ENCODE results near the gene ERAL1. TPM values are rescaled to one million over a fixed set of nuclear protein-coding genes. Genes with fewer than 3 reads are reported as not detected.
"Not testable (repeated sequence)": the region's sequence is repeated elsewhere in the genome, so short reads cannot be mapped to it uniquely, and the experiment has no call there.

The ERAL1 gene
- total RNA-seq, 2 donors from 2014 or later: 22.6 to 24.4 TPM

DNA sequence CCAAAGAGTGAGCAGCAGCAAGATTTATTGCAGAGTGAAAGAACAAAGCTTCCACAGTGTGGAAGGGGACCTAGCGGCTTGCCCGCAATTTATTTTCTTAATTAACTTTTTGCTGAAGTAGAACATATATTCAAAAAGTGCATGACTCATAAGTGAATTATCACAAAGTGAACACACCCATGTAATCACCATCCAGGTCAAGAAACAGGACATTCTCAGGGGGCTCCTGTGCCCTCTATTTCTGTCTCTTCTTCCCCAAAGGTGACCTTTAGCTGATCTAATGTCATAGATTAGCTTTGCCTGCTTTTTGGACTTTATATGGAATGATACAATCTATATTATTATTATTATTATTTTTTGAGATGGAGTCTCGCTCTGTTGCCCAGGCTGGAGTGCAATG, 19.9 kb downstream of the ERAL1 start:
- intact Hi-C loops (cut with DNase I): no loop called here

DNA sequence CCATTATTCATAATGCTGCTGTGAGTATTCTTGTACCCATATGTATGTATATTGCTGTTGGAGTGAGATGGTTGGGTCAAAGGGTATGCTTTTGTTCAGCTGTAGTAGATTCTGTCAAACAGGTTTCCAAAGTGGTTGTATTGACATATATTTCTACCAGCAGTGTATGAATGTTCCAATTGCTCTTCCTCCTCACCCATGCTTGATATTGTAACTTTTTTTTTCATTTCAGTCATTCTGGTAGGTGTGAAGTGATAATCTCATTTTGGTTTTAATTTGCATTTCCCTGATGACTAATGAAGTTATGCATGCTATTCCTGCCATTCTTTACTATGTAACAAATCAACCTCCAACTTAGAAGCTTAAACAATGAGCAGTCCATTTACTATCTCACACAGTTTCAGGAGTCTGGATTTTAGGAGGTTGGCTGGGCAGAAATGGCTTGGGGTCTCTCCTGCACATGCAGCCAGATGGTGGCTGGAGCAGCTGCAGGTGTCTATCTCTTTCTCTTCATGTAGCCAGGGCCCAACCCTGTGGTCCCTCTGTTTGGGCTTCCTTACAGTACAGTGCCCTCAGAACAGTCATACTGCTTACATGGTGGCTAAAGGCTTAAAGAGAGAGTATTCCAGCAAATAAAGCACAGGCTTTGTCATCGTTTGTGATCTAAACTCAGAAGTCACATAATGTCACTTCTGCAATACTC, 21.2 kb downstream of the ERAL1 start:
- DNase-seq (ENCODE audit: low spot score): no peak
- intact Hi-C loops (cut with DNase I): no loop called here

More for the DNA sequence above, 19.9 kb downstream of the ERAL1 start:
- no peak for DNase-seq (ENCODE audit: low spot score)

DNA sequence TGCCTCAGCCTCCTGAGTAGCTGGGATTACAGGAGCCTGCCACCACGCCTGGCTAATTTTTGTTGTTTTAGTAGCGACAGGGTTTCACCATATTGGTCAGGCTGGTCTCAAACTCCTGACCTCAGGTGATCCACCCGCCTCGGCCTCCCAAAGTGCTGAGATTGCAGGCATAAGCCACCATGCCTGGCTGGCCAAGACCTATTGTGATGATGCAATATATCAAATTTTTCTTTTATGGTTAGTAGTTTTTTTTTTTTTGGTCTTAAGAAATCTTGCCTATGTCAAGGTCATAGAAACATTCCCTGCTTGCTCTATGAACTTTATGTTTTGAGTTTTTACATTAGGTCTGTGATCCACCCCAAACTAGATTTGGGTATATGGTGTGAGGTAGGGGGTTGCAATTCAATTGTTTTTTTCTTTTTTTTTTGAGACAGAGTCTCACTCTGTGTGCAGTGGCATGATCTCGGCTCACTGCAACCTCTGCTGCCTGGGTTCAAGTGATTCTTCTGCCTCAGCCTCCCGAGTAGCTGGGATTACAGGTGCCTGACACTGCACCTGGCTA, 22.4 kb downstream of the ERAL1 start:
- DNase-seq (ENCODE audit: low spot score); intact Hi-C loops (cut with DNase I): not testable (repeated sequence)

DNA sequence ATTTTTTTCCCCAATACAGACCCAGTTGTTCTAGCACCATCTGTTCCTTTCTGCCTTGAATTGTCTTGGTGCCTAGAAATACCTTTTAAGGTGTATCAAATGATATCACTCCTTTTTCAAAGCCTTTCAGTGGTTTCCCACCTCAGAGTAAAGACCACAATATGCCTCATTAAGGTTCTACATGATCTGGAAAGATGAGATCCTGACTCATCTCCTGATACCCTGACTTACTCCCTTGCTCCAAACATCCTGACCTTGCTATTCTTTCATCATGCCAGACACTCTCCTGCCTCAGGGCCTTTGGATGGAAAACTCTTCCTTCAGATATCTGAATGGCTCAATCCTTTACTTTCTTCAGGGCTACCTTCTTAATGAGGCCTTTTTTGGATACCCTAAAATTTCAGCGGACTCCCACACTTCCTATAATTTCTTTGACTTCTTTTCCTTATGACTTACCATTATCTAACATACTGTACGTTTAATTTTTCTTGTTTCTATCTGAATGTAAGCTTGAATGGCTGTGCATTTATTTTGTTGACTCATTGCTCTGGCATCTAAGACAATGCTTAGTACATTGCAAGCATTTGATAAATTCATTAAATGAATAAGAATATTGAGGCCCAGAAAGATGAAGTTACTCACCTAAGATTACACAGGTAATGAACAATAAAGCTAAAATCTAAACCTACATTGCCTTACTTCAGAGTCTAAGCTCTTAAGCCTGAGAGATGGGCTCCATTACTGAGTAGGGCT, 23.5 kb downstream of the ERAL1 start:
- DNase-seq (ENCODE audit: low spot score): no peak
- intact Hi-C loops (cut with DNase I): no loop called here

DNA sequence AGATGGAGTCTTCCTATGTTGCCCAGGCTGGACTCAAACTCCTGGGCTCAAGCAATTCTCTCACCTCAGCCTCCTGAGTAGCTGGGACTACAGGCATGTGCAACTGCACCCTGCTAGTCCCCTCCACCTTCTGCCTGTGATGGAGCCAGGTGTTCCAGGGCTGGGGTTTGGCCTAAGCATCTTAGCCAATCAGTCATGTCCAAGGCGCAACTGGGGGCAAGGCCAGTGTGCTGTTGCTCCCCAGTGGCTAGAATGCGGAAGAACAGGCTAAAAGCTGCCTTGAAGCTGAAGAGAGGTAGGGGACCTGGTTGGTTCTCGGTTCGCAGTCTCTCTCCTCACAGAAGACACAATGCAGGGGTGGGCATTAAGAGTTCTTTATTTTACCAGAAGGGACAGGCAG, 24.2 kb downstream of the ERAL1 start:
- DNase-seq (ENCODE audit: low spot score): no peak
- intact Hi-C loops (cut with DNase I): no loop called here

DNA sequence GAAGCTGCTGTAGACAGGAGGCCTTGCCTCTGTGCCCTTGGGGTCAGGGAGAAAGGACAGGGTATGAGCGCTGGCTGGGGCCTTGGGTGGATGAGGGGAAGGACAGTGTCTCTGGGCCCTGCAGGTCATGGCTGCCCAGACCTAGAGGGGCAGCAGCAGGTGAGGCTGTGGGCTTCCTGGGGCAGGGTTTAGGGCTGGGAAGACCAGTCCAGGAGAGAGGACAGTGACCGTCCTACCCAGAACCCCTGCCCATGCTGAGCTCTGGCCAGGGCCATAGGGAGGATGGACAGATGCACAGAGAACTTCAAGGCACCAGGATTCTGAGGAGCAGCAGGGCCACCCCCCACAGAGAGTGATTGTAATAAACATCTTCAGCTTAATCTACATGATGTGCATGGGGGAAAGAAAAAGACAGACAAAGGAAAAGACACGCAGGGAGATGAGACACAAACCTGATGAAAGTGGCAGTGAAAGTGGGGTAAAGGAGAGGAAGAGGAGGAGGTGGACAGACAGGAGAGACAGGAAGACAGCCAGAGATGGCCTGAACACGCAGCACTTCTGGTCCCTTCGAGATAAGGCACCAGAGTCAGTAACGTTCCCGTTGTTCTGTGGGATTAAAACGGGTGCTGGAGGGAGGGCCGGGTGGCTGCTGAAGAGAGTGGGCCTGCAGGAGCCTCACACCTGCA, 25.2 kb downstream of the ERAL1 start:
- no peak for DNase-seq (ENCODE audit: low spot score)
- intact Hi-C loops (cut with DNase I): loop anchor here in 1 of 2 donors (10.0 kb wide), 1 partner anchor 55 kb away; no protein-coding TSS in a partner anchor

DNA sequence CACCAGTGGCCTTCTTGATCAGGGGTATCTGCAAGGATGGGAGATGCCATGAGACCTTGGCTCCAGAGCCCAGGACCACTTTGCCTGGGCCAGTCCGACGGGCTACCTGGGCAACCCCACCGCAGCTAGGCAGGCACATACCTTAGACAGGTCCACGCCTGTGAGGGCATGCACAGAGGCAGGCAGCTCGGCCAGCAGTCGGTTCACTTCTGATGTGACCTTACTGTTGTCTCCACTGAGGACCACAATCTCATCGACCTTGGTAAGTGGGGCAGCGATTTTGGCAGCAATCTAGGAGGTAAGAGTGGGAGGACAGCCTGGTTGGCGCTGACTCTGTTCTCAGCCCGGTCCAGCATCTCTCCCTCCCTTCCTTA, 25.7 kb downstream of the ERAL1 start:
- intact Hi-C loops (cut with DNase I): loop anchor here in 1 of 2 donors (10.0 kb wide), 1 partner anchor 54 kb away; no protein-coding TSS in a partner anchor
- no peak for DNase-seq (ENCODE audit: low spot score)

DNA sequence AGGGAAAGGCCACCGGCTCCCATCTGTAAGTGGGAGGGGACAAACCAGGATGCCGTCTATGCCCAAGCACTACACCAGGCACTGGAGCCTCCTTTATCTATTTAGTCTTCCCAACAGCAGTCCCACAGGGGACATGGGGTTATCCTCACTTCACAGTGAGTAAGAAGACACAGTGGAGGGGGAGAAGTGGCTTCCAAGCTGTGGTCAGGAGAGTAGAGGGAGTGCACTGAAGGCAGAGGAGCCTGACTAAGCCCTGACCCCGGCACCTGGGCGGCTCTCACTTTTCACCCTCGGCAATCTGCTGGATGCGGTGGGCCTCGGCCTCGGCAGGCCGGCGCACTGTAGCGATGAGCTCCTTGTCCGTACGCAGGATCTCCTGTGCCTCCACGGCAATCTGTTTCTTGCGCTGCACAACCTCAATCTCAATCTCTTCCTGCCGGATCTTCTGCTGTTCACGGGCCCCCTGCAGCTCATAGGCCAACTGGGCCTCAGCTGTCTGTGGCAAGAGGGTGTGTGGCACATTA, 26.8 kb downstream of the ERAL1 start:
- intact Hi-C loops (cut with DNase I): loop anchor here in 1 of 2 donors (10.0 kb wide), 1 partner anchor 53 kb away; no protein-coding TSS in a partner anchor
- no peak for DNase-seq (ENCODE audit: low spot score)

DNA sequence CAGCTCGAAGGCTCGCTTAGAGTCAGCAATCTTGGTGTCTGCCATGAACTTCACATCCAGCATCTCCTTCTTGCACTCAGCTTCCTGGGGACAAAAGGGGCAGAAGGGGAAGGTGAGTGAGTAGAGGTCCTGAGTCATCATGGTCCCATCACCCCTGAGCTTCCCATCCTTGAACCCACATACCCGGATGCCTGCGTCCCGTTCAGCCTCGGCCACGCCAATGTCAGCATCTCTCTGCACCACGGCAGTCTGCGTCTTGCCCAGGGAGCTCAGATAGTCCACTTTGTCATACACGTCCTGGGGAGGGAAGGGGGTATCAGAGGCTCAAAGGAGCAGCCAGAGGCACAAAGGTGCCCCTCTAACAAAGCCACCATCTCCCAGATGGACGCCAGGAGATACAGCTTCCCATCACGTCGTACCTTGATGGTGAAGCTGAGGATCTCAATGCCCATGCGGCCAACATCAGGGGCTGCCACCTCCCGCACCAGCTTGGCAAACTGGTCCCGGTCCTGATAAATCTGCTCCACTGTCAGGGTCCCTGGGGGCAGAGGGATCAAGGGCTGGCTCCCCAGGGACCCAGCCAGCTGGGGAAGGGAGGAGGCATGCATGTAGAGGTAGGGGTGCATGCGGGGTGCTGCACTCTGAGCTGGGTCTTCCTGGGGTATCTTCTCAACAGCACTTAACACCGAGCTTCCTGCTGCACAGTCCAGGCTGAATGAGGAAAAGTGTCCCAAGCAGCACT, 27.5 kb downstream of the ERAL1 start:
- intact Hi-C loops (cut with DNase I): loop anchor here in 1 of 2 donors (10.0 kb wide), 1 partner anchor 52 kb away; no protein-coding TSS in a partner anchor
- DNase-seq (ENCODE audit: low spot score): no peak

DNA sequence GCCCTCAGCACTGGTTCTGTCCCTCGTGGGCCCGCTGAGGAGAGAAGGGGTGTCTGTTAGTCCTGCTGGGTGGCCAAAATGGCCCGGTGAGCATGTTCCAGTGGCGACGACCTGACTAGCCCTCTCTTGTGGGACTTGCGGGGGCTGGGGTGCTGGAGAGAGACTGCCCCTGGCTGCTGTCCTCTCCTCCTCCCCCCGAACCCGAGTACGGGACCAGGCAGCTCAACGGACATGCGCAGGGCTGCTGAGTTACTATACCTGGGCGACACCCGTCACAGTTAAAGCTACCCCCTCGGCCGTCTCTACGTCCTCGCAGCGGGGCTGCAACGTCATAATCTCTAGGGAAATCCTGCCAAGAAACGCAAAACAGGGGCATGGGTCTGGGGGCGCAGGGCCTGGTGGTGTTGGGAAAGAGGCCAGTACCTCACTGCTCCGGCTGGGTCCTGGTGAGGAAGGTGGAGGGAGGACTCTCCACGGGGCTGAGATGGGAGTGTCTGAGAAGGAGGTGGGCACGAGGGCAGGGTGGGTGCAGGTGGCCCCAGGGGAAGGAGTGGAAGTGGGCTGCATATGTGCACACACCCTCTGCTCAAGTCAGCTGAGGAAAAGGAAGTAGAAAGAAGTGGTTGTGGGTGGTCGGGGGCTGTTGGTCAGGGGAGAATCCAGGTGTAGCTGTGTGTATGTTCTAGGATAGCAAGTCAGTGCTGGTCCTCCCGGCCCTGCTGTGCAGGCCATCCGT, 29.3 kb downstream of the ERAL1 start:
- intact Hi-C loops (cut with DNase I): loop anchor here in 1 of 2 donors (10.0 kb wide), 1 partner anchor 51 kb away; no protein-coding TSS in a partner anchor
- DNase-seq (ENCODE audit: low spot score): no peak

DNA sequence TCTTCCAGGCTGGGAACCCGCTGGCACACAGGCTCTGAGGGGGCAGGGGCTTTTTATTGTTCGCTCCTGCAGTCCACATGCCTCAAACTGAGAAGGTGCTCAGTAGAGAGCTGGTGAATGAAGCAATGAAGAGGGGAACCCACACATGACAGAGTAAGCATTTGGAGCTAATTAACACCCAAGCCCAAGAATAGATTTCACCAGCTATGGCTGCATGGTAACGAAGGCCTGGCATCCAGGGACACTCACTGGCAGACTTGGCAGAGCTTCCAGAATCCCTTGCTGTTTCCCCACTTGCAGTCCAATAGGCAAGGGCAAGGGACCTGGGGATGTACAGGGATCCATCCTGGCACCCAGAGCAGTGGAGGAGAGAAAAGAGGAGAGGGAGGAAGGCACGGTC, 30.5 kb downstream of the ERAL1 start:
- intact Hi-C loops (cut with DNase I): loop anchor here in 1 of 2 donors (10.0 kb wide), 1 partner anchor 49 kb away; no protein-coding TSS in a partner anchor
- DNase-seq (ENCODE audit: low spot score): no peak

DNA sequence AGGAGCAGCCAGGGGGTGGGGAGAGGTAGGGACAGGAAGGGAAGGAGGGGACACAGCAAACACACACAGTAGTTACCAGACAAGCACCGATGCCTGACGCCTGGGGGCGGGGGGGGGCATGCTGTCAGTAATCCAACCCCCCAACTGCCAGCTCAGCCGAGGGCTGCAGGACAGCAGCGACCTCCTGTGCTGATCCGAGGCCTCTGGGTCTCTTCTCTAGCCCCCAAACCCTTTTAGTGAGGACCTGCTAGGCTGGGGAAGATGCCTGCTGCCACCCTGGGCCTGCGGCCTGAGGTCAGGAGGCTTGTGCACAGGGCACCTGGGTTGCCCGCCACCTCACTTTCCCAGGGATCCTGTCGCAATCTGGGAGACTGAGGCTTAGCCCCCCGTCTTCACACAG, 31.1 kb downstream of the ERAL1 start:
- intact Hi-C loops (cut with DNase I): loop anchor here in 1 of 2 donors (10.0 kb wide), 1 partner anchor 49 kb away; no protein-coding TSS in a partner anchor
- DNase-seq (ENCODE audit: low spot score): no peak

DNA sequence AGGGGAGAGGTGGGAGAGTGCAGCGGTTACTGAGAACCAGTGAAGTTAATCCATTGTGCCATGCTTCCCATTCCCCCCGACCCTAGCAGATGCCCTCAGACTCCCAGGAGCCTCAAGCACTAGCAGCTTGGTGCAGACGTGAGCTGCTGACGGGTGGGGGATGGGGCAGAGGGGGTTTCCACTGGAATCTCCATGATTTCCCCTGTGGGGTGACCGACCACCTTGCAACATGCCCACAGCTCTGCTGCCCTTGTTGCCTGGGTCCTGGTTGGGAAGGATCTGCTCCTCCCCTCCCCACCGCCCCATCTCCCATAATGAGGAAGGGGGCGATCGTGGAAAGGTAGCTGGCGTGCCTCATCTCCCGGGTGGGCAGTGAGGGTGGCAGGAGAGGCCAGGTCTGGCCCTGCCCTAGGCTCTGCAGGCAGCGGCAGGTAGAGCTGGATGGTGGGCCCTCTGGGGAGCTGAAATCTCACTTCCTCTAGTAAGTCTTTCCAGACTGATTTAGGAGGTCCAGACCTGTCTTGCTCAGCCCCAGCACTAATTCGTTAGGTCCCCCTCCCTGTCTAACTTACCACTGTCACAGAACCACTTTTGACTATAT, 33.2 kb downstream of the ERAL1 start:
- no peak for DNase-seq (ENCODE audit: low spot score)
- intact Hi-C loops (cut with DNase I): loop anchor here in 1 of 2 donors (10.0 kb wide), 1 partner anchor 47 kb away; no protein-coding TSS in a partner anchor

DNA sequence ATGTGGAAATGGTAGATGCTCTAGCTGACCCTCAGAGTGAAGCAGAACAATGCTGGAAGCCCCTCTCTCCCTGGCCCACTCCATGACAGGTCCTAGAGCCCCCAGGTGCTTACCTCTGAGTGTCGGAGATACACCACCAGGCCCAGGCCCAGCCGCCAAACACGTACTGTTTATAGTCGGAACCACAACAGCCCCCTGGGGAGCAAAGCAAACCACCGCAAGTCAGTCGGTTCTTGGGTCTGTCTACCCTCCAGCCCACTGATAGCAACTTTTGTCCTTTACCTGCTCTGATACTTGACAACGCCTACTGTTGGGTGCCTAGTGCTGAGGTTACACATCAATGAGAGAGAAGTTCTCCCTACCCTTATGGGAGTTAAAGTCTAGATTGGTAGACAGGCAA, 34.0 kb downstream of the ERAL1 start:
- DNase-seq (ENCODE audit: low spot score): no peak
- intact Hi-C loops (cut with DNase I): loop anchor here in 1 of 2 donors (10.0 kb wide), 1 partner anchor 46 kb away; no protein-coding TSS in a partner anchor

DNA sequence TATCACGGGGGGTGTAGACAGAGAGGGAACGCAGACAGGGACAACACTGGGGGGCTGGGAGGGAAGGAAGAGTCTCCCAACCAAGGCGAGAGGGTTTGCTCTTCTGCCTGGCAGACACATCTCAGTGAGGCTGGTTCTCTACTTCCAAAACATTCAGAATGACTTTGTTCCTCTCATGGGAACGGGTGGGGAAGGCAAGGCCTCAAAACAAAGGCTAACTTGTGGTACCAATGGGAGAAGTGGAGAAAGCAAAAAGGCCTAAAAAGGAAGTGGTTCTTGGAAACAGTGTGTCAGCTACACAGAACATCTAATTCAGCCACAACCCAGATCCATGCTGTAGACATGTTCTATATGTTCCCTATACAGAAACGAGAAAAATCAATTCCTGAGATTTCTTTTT, 35.2 kb downstream of the ERAL1 start:
- DNase-seq (ENCODE audit: low spot score): no peak
- intact Hi-C loops (cut with DNase I): loop anchor here (10.0 kb wide), 3 partner anchors 45 to 135 kb away; no protein-coding TSS in a partner anchor

DNA sequence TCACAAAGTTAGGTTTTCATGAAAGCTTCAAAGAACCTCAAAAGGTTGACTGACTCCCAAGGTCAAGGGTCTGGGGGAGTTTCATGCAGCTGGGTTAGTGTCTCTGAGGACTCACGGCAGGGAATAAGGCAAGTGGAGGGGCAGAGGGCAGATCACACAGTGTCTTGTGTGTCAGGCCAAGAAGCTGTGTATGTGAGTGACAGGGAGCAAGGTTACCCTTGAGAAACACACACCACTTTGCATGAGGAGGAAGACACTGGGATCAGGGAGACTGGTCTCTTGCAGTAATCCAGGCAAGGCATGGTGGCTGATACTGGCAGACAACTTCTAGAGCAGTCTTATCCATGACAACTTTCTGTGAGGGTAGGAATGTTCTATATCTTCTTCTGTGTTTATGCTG, 36.4 kb downstream of the ERAL1 start:
- intact Hi-C loops (cut with DNase I): loop anchor here (10.0 kb wide), 2 partner anchors 126 to 136 kb away; no protein-coding TSS in a partner anchor

DNA sequence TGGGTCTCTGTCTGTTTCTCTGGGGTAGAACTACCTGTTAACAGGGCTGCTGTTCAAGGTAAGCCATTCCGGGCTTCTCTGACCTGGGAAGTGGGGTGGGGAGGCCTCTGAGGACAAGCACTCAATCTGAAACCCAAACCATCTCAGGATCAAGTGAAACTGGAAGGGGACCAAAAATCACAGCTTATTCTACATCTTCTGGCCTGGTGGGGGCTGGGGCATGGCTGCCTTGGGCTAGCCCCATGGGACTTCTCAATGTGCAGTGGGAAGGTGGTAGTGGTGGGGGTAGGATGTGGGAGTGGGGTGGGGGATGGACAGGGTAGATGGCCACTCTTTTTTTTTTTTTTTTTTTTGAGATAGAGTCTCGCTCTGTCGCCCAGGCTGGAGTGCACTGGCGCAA, 37.2 kb downstream of the ERAL1 start:
- intact Hi-C loops (cut with DNase I): loop anchor here (10.0 kb wide), 2 partner anchors 127 to 137 kb away; no protein-coding TSS in a partner anchor
- no peak for DNase-seq (ENCODE audit: low spot score)

More for the DNA sequence above, 36.4 kb downstream of the ERAL1 start:
- DNase-seq (ENCODE audit: low spot score): no peak
